Measurements from ENCODE around the gene TGOLN2. TPM values are rescaled to one million over a fixed set of nuclear protein-coding genes. Genes with fewer than 3 reads are reported as not detected.
A peak's percentile ranks its signal among the peaks of the same experiment; 100 is the strongest.

The TGOLN2 gene
- total and polyA plus RNA-seq, 4 donors, result 56.7 to 114 (median 67.5) TPM

DNA sequence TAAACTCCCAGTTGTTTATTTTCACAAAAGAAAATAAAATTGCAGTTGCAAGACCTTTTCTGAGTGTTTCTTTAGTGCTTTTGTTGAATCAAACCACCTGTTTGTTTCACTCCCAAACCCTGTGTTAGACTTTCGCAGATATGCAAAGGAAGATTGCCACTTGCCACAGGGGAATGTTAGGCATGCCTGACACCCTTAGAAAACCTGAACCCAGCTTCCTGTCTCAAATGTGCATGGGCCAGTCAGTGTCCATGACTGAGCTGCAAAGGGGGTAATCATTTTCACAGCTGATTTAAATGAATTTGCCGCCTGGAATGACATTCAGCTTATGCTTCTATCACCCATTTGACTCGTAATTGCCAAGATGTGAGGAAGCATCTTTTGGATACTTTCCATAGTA, 17.5 kb downstream of the TGOLN2 start:
- no peak for TF ChIP-seq JUND (IDR thresholded peaks at IDR 0.05)
- TF ChIP-seq HNF4G (IDR thresholded peaks at IDR 0.05), result no peak
- no peak for TF ChIP-seq TAF1 (conservative IDR thresholded peaks at IDR 0.05)
- TF ChIP-seq EGR1 (IDR thresholded peaks at IDR 0.05; ENCODE audit: low read depth in 2 of 2), result no peak
- TF ChIP-seq, protein P1, sequence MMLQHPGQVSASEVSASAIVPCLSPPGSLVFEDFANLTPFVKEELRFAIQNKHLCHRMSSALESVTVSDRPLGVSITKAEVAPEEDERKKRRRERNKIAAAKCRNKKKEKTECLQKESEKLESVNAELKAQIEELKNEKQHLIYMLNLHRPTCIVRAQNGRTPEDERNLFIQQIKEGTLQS (IDR thresholded peaks at IDR 0.05), result no peak
- H3K9me3 ChIP-seq (ENCODE audit: control insufficient read depth in 4 of 4, low read length in 3 of 4), result no peaks in the 10 kb centered on the region
- no peak overlapping the region for H3K4me3 ChIP-seq (ENCODE audit: low read depth in 1 of 3, low read length in 3 of 3)
- H3K4me1 ChIP-seq (ENCODE audit: control insufficient read depth in 4 of 4, insufficient read depth in 4 of 4, low read length in 3 of 4), result peaks cover 5 to 17% (median 13%) of the 10 kb centered on the region in 4 donors
- peaks cover 0 to 21% (median 7%) of the 10 kb centered on the region in 4 donors for H3K36me3 ChIP-seq (ENCODE audit: control insufficient read depth in 4 of 4, insufficient read depth in 3 of 4, low read depth in 1 of 4, low read length in 3 of 4)
- no peak overlapping the region for H3K27ac ChIP-seq (ENCODE audit: low read depth in 1 of 2, low read length in 2 of 2)
- DNase-seq (ENCODE audit: low spot score), result no peak
- WGBS, result 93% methylated on average over 3 of the region's 3 CpGs
- no peaks in the 10 kb centered on the region for H3K27me3 ChIP-seq (ENCODE audit: control insufficient read depth in 4 of 4, insufficient read depth in 4 of 4, low read length in 3 of 4)
- no peak overlapping the region for H3K9ac ChIP-seq (ENCODE audit: low read depth in 1 of 2, low read length in 2 of 2)

DNA sequence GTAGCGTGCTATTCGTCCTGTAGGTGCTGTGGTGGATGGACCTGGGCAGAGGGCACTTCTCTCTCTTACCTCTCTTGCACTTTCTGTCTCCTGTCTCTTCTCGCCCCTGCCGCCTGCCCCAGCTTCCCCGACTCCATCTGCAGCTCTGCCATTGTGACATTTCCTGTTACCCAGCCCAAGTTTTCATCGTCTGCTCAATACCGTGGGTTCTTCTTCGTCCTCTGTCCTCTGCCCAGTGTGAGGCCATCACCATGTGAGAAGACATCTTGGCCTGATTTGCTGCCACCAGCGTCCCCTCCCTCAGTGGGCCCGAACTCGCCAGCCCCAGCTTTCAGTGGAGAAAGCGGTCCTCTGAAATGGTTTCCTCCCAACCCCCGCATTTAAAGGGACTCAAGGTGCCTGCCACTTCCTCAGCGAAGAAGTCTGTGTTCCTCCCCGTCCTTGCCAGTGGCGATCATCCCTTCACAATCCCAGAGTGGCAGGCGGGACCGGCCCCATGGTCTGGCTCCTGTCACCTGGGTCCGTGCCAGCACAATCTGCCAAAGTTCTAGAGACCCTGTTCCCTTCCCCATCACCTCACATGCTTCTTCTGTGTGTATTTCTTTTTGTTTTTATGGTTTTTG, 18.0 kb downstream of the TGOLN2 start:
- H3K4me3 ChIP-seq (ENCODE audit: low read depth in 1 of 3, low read length in 3 of 3), result no peak overlapping the region
- H3K27ac ChIP-seq (ENCODE audit: low read depth in 1 of 2, low read length in 2 of 2), result peak overlapping the region in 1 of 2 donors; percentile 5
- peaks cover 5 to 17% (median 13%) of the 10 kb centered on the region in 4 donors for H3K4me1 ChIP-seq (ENCODE audit: control insufficient read depth in 4 of 4, insufficient read depth in 4 of 4, low read length in 3 of 4)
- no peak for DNase-seq (ENCODE audit: low spot score)
- no peak for TF ChIP-seq FOXA2 (IDR thresholded peaks at IDR 0.05)
- TF ChIP-seq GABPA (IDR thresholded peaks at IDR 0.05 in 1 of 2, conservative IDR thresholded peaks at IDR 0.05 in 1 of 2), result no peak
- peak; percentile 11 to 72 for TF ChIP-seq HNF4A (conservative IDR thresholded peaks at IDR 0.05)
- TF ChIP-seq, protein P2, sequence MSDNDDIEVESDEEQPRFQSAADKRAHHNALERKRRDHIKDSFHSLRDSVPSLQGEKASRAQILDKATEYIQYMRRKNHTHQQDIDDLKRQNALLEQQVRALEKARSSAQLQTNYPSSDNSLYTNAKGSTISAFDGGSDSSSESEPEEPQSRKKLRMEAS (IDR thresholded peaks at IDR 0.05), result no peak
- no peak for TF ChIP-seq RXRA (IDR thresholded peaks at IDR 0.05)
- peaks cover 0 to 17% (median 5%) of the 10 kb centered on the region in 4 donors for H3K36me3 ChIP-seq (ENCODE audit: control insufficient read depth in 4 of 4, insufficient read depth in 3 of 4, low read depth in 1 of 4, low read length in 3 of 4)
- H3K9me3 ChIP-seq (ENCODE audit: control insufficient read depth in 4 of 4, low read length in 3 of 4), result no peaks in the 10 kb centered on the region
- no peak overlapping the region for H3K9ac ChIP-seq (ENCODE audit: low read depth in 1 of 2, low read length in 2 of 2)
- WGBS, result 68% methylated on average over 19 of the region's 19 CpGs
- no peaks in the 10 kb centered on the region for H3K27me3 ChIP-seq (ENCODE audit: control insufficient read depth in 4 of 4, insufficient read depth in 4 of 4, low read length in 3 of 4)

DNA sequence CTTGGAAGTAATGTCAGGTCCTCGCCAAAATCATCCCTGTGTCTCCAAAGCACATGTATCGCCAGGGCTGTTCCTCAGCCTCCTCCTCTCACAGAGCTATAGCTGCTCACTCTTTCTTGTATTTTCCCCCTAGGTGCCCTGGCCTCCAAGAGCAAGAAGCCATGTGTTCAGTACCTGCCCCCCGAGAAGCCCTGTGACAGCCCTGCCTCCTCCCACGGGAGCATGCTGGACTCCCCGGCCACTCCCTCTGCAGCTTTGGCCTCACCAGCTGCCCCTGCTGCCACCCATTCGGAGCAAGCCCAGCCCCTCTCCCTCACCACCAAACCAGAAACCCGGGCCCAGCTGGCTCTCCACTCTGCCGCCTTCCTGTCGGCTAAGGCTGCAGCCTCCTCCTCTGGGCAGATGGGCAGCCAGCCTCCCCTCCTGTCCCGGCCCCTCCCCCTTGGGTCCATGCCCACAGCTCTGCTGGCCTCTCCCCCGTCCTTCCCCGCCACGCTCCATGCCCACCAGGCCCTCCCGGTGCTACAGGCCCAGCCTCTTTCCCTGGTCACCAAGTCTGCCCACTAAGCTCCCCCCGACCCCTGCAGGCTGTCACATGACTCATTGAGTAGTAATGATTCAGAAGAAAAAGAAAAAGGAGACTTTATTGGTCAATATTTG, 18.8 kb downstream of the TGOLN2 start:
- TF ChIP-seq JUND (IDR thresholded peaks at IDR 0.05), result no peak
- TF ChIP-seq NR2F2 (IDR thresholded peaks at IDR 0.05), result no peak
- peak; percentile 21 for TF ChIP-seq YY1 (IDR thresholded peaks at IDR 0.05)
- no peak for TF ChIP-seq FOXA1 (IDR thresholded peaks at IDR 0.05)
- TF ChIP-seq TAF1 (conservative IDR thresholded peaks at IDR 0.05), result no peak
- TF ChIP-seq HNF4A (conservative IDR thresholded peaks at IDR 0.05), result no peak
- no peak for TF ChIP-seq FOXA2 (IDR thresholded peaks at IDR 0.05)
- TF ChIP-seq HNF4G (IDR thresholded peaks at IDR 0.05), result no peak
- TF ChIP-seq GABPA (IDR thresholded peaks at IDR 0.05 in 1 of 2, conservative IDR thresholded peaks at IDR 0.05 in 1 of 2), result no peak
- TF ChIP-seq, protein P3, sequence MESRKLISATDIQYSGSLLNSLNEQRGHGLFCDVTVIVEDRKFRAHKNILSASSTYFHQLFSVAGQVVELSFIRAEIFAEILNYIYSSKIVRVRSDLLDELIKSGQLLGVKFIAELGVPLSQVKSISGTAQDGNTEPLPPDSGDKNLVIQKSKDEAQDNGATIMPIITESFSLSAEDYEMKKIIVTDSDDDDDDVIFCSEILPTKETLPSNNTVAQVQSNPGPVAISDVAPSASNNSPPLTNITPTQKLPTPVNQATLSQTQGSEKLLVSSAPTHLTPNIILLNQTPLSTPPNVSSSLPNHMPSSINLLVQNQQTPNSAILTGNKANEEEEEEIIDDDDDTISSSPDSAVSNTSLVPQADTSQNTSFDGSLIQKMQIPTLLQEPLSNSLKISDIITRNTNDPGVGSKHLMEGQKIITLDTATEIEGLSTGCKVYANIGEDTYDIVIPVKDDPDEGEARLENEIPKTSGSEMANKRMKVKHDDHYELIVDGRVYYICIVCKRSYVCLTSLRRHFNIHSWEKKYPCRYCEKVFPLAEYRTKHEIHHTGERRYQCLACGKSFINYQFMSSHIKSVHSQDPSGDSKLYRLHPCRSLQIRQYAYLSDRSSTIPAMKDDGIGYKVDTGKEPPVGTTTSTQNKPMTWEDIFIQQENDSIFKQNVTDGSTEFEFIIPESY (IDR thresholded peaks at IDR 0.05), result no peak
- peak in 1 of 2 donors; percentile 3 for TF ChIP-seq RXRA (IDR thresholded peaks at IDR 0.05)
- TF ChIP-seq, protein P4, sequence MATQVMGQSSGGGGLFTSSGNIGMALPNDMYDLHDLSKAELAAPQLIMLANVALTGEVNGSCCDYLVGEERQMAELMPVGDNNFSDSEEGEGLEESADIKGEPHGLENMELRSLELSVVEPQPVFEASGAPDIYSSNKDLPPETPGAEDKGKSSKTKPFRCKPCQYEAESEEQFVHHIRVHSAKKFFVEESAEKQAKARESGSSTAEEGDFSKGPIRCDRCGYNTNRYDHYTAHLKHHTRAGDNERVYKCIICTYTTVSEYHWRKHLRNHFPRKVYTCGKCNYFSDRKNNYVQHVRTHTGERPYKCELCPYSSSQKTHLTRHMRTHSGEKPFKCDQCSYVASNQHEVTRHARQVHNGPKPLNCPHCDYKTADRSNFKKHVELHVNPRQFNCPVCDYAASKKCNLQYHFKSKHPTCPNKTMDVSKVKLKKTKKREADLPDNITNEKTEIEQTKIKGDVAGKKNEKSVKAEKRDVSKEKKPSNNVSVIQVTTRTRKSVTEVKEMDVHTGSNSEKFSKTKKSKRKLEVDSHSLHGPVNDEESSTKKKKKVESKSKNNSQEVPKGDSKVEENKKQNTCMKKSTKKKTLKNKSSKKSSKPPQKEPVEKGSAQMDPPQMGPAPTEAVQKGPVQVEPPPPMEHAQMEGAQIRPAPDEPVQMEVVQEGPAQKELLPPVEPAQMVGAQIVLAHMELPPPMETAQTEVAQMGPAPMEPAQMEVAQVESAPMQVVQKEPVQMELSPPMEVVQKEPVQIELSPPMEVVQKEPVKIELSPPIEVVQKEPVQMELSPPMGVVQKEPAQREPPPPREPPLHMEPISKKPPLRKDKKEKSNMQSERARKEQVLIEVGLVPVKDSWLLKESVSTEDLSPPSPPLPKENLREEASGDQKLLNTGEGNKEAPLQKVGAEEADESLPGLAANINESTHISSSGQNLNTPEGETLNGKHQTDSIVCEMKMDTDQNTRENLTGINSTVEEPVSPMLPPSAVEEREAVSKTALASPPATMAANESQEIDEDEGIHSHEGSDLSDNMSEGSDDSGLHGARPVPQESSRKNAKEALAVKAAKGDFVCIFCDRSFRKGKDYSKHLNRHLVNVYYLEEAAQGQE (IDR thresholded peaks at IDR 0.05), result peak; percentile 18
- TF ChIP-seq, protein P1 (IDR thresholded peaks at IDR 0.05), result no peak
- TF ChIP-seq SP1 (IDR thresholded peaks at IDR 0.05), result no peak
- TF ChIP-seq, protein P2 (IDR thresholded peaks at IDR 0.05), result no peak
- Histone ChIP-seq H3K9me3 (ENCODE audit: control insufficient read depth in 4 of 4, low read length in 3 of 4) (no peaks in the 10 kb centered on the region), H3K9ac (ENCODE audit: low read depth in 1 of 2, low read length in 2 of 2) (no peak overlapping the region), H3K36me3 (ENCODE audit: control insufficient read depth in 4 of 4, insufficient read depth in 3 of 4, low read depth in 1 of 4, low read length in 3 of 4) (peaks cover 0 to 13% (median 3%) of the 10 kb centered on the region in 4 donors), H3K27ac (ENCODE audit: low read depth in 1 of 2, low read length in 2 of 2) (no peak overlapping the region), H3K4me3 (ENCODE audit: low read depth in 1 of 3, low read length in 3 of 3) (no peak overlapping the region), H3K27me3 (ENCODE audit: control insufficient read depth in 4 of 4, insufficient read depth in 4 of 4, low read length in 3 of 4) (no peaks in the 10 kb centered on the region), H3K4me1 (ENCODE audit: control insufficient read depth in 4 of 4, insufficient read depth in 4 of 4, low read length in 3 of 4) (peaks cover 5 to 17% (median 13%) of the 10 kb centered on the region in 4 donors)
- 32% methylated on average over 15 of the region's 15 CpGs for WGBS
- no peak for DNase-seq (ENCODE audit: low spot score)
